Nucleus accumbens (tissue), 56 donors: Measurements from ENCODE around the gene DPT.
A peak's percentile ranks its signal among the peaks of the same experiment; 100 is the strongest.

ENCODE experiments used
- DNase-seq, 56 donors: peaks; one replicate each; lab custom pipeline; 2025; lab: John Stamatoyannopoulos, UW

Gene DPT

GRCh38 chr1:168673974-168674683 lies 54.9 kb downstream of the DPT start:
- DNase-seq = peak in 13 of 56 donors; percentile 2 to 35 (median 16)

- no peak for DNase-seq
Observed at GRCh38 chr1:168672278-168672677, 56.7 kb downstream of the DPT start.

DNA sequence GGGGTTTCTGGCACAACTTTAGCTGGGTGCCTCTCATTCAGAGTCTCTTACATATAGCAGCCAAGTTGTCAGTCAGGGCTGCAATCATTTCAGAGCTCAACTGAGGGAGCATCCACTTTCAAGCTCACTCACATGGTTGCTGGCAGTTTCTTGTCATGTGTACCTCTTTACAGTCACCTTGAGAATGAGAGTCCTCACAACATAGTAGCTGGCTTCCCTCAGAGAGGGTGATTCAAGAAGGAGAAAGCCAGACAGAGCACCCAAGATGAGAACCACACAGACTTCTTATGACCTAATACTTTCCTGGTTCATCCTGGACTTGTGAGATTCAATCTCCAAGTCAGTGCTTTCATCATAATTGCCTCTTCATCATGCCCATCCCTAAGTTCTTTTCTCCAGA lies 57.2 kb downstream of the DPT start:
- no peak for DNase-seq

GRCh38 chr1:168665975-168666374 lies 63.0 kb downstream of the DPT start:
- DNase-seq = no peak

GRCh38 chr1:168664069-168664834 lies 64.8 kb downstream of the DPT start:
- no peak for DNase-seq

DNA sequence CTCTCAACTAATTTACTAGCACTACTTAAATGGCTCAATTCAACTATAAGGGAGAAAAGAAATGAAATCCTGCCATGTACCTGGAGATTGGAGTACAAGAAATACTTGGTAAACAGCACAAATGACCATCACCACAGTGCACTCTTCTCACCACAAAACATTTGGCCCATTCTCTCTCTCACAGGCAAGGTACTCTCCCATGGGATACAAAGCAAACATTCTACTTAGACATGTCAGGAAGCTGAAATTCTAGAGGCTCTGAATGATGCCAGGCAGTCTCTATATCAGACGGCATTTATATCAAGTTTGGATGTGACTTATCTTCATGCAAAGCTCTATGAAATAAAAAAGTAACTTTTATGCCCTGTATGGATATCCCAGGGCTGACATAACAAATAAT lies 72.5 kb downstream of the DPT start:
- no peak for DNase-seq

GRCh38 chr1:168654198-168654915 lies 74.6 kb downstream of the DPT start:
- no peak for DNase-seq

GRCh38 chr1:168653567-168653966 lies 75.4 kb downstream of the DPT start:
- peak in 2 of 56 donors; percentile 2 to 8 for DNase-seq

GRCh38 chr1:168645721-168646120 lies 83.3 kb downstream of the DPT start:
- DNase-seq = no peak
